Endothelial cell of umbilical vein (primary cell): ENCODE data around the gene SPATA32. TPM values are rescaled to one million over a fixed set of nuclear protein-coding genes. Genes with fewer than 3 reads are reported as not detected.

ENCODE experiments used
- BruUV-seq: library from RNA; stranded (reverse); fragments of 400-500 nt; replicated peaks from 2 replicates; lab custom pipeline; 2021; lab: Mats Ljungman, UMichigan
- CTCF ChIA-PET: fragments of 300-600, 350-600 bp; sonication (Branson Sonifier 250); formaldehyde crosslinking; loops from one replicate; lab custom pipeline; 2021; ENCODE audit warnings: antibody characterized with exemption, inconsistent platforms; lab: Charles Lee
- POLR2A ChIA-PET: fragments of 300-600, 350-600 bp; sonication (Branson Sonifier 250); formaldehyde crosslinking; loops from one replicate; lab custom pipeline; 2021; ENCODE audit warnings: antibody characterized with exemption, inconsistent platforms; lab: Charles Lee
- DNase-seq: peaks from one replicate; pipeline ENCODE4 v3.0.0-alpha.2; 2011; ENCODE audit warnings: low read depth, low spot score
- FAIRE-seq: peaks from 2 replicates; lab custom pipeline; 2011; peaks lifted over from hg19 to GRCh38; lab: Jason Lieb, UNC
- H2AFZ ChIP-seq: 2 replicates; pipeline ENCODE4 v1.6.0; 2012; ENCODE audit warnings: low read depth, low read length, control low read depth, inconsistent platforms
- H3K27ac ChIP-seq: 2 replicates; pipeline ENCODE4 v1.5.1; 2011; ENCODE audit warnings: low read depth, mild to moderate bottlenecking, control low read depth, low read length, moderate library complexity; ENCODE audit not compliant: insufficient read depth
- H3K27me3 ChIP-seq, 2 experiments: 2 replicates each; pipeline versions ENCODE4 v1.6.0 to v1.6.1; 2011; ENCODE audit warnings: low read length in 2 of 2, mixed read lengths in 1 of 2; ENCODE audit not compliant: control insufficient read depth in 2 of 2, insufficient read depth in 2 of 2
- H3K36me3 ChIP-seq, 2 experiments: 2 replicates in 1 of 2; 3 replicates in 1 of 2; pipeline ENCODE4 v1.5.1; 2011; ENCODE audit warnings: low read length in 2 of 2, mild to moderate bottlenecking in 1 of 2, moderate library complexity in 1 of 2; ENCODE audit not compliant: control insufficient read depth in 2 of 2, insufficient read depth in 2 of 2; ENCODE audit errors: extremely low read depth in 1 of 2
- H3K4me1 ChIP-seq: 3 replicates; pipeline ENCODE4 v1.5.1; 2011; ENCODE audit warnings: mild to moderate bottlenecking, low read length; ENCODE audit not compliant: control insufficient read depth, insufficient read depth; ENCODE audit errors: extremely low read depth
- H3K4me2 ChIP-seq: 2 replicates; pipeline ENCODE4 v1.6.1; 2011; ENCODE audit warnings: low read length, control low read depth, mixed read lengths; ENCODE audit not compliant: insufficient read depth
- H3K4me3 ChIP-seq, 3 experiments: fragments of 200-600 bp in 1 of 3; sonication (generic), shearing (Covaris generic) in 1 of 3; replicated peaks in 1 of 3; 2 replicates each; pipeline ENCODE4 v1.5.1; 2011 to 2016; ENCODE audit warnings: control low read depth in 3 of 3, low read length in 3 of 3, mild to moderate bottlenecking in 2 of 3, inconsistent platforms in 1 of 3, low read depth in 1 of 3, moderate library complexity in 1 of 3; ENCODE audit not compliant: insufficient read depth in 1 of 3
- H3K79me2 ChIP-seq: 2 replicates; pipeline ENCODE4 v1.6.0; 2012; ENCODE audit warnings: low read length, inconsistent platforms; ENCODE audit not compliant: control insufficient read depth, insufficient read depth
- H3K9ac ChIP-seq: replicated peaks from 2 replicates; pipeline ENCODE3; 2011; ENCODE audit warnings: low read length, control low read depth; ENCODE audit not compliant: insufficient read depth; ENCODE audit errors: extremely low read depth
- H3K9me1 ChIP-seq: replicated peaks from 3 replicates; pipeline ENCODE4 v1.6.0; 2011; ENCODE audit warnings: mild to moderate bottlenecking, low read length; ENCODE audit not compliant: control insufficient read depth, insufficient read depth; ENCODE audit errors: extremely low read depth
- H3K9me3 ChIP-seq: replicated peaks from 2 replicates; pipeline ENCODE4 v1.5.1; 2012; ENCODE audit warnings: low read length, inconsistent platforms; ENCODE audit not compliant: control insufficient read depth, insufficient read depth
- H4K20me1 ChIP-seq: replicated peaks from 2 replicates; pipeline ENCODE3; 2011; ENCODE audit warnings: mild to moderate bottlenecking, low read length; ENCODE audit not compliant: control insufficient read depth, insufficient read depth; ENCODE audit errors: extremely low read depth
- CTCF ChIP-seq, 2 donors: IDR thresholded peaks; 1 replicate in 1 of 2; 2 replicates in 1 of 2; pipeline ENCODE4 v1.5.1; 2011; ENCODE audit warnings: low read length in 2 of 2, mild to moderate bottlenecking in 2 of 2, moderate library complexity in 2 of 2, control low read depth in 1 of 2, inconsistent platforms in 1 of 2, low read depth in 1 of 2; ENCODE audit not compliant: insufficient read depth in 1 of 2; ENCODE audit errors: extremely low read depth in 1 of 2
- EZH2 ChIP-seq: IDR thresholded peaks from 2 replicates; pipeline ENCODE4 v1.6.1; 2012; ENCODE audit warnings: borderline replicate concordance, low read depth, mild to moderate bottlenecking, moderate library complexity, low read length, inconsistent platforms; ENCODE audit not compliant: severe bottlenecking
- FOS ChIP-seq: IDR thresholded peaks from 2 replicates; pipeline ENCODE4 v1.6.1; 2011; ENCODE audit warnings: mild to moderate bottlenecking, low read length, moderate library complexity, borderline replicate concordance; ENCODE audit not compliant: insufficient read depth
- GATA2 ChIP-seq: IDR thresholded peaks from 2 replicates; pipeline ENCODE4 v1.7.0; 2011; ENCODE audit warnings: low read depth, mild to moderate bottlenecking, moderate library complexity, mixed read lengths, low read length; ENCODE audit not compliant: insufficient read length, insufficient read depth
- JUN ChIP-seq: IDR thresholded peaks from 2 replicates; pipeline ENCODE4 v1.6.1; 2011; ENCODE audit warnings: borderline replicate concordance, low read depth; ENCODE audit not compliant: insufficient read length, insufficient read depth
- MAX ChIP-seq: IDR thresholded peaks from 2 replicates; pipeline ENCODE4 v1.6.1; 2011; ENCODE audit not compliant: insufficient read depth, insufficient read length
- MYC ChIP-seq: IDR thresholded peaks from one replicate; pipeline ENCODE4 v1.6.1; 2011; ENCODE audit warnings: mild to moderate bottlenecking, low read depth, low read length
- POLR2A ChIP-seq: IDR thresholded peaks from 2 replicates; pipeline ENCODE4 v1.6.1; 2012; ENCODE audit warnings: low read depth, mild to moderate bottlenecking, control low read depth, low read length
- POLR2AphosphoS5 ChIP-seq: IDR thresholded peaks from 2 replicates; pipeline ENCODE4 v1.6.1; 2012; ENCODE audit warnings: low read depth, mild to moderate bottlenecking, control low read depth, low read length, moderate library complexity; ENCODE audit not compliant: insufficient read depth
- dilution Hi-C: fragments of 300-500 bp; cut with MboI; formaldehyde crosslinking; loops from one replicate; pipeline ENCODE4 v1.15.0; 2019; ENCODE audit warnings: low sequenced_read_pairs; ENCODE audit not compliant: extremely low pct_ligation_motif_present
- intact Hi-C: fragments of 100-400 bp; cut with micrococcal nuclease; formaldehyde crosslinking; loops from one replicate; pipeline ENCODE4 v1.10.0; 2022
- polyA plus RNA-seq, 4 experiments: library from polyadenylated mRNA; depleted of rRNA in 3 of 4; stranded (reverse) in 3 of 4; unstranded in 1 of 4; fragments of >200 nt; gene quantifications; 2 replicates each; pipeline versions ENCODE4 v1.2.1 to v1.2.3, GENCODE V29; 2011 to 2012; ENCODE audit warnings: missing spikeins in 1 of 4
- total RNA-seq: library from RNA; stranded (reverse); gene quantifications from 2 replicates; pipeline ENCODE4 v1.2.3, GENCODE V29; 2021

The SPATA32 gene
- total and polyA plus RNA-seq, 2 donors (not counting 3 experiments of a cell fraction or from before 2014, with no cell fraction given), result not detected

GRCh38 chr17:45243750-45244149 lies 18.1 kb downstream of the SPATA32 start:
- H3K36me3 ChIP-seq, result no peaks in the 10 kb centered on the region
- POLR2A ChIA-PET, result no interaction called here
- no peak for TF ChIP-seq GATA2
- no peak for TF ChIP-seq CTCF (IDR thresholded peaks at IDR 0.05; ENCODE audit: extremely low read depth in 1 of 2, insufficient read depth in 1 of 2, low read depth in 1 of 2, low read length in 2 of 2)
- TF ChIP-seq MAX, result no peak
- no peak for TF ChIP-seq MYC
- TF ChIP-seq POLR2AphosphoS5, result no peak
- no peak for TF ChIP-seq EZH2
- no peak for TF ChIP-seq POLR2A
- no peak for TF ChIP-seq JUN
- TF ChIP-seq FOS, result no peak
- BruUV-seq, result no TSS peak
- no peak overlapping the region for H2AFZ ChIP-seq
- intact Hi-C loops, result no loop called here
- H3K27ac ChIP-seq, result no peak overlapping the region
- no peaks in the 10 kb centered on the region for H3K9me1 ChIP-seq
- dilution Hi-C loops, result no loop called here
- DNase-seq (no peak), FAIRE-seq (no peak)
- H3K9ac ChIP-seq, result no peak overlapping the region
- H4K20me1 ChIP-seq, result no peaks in the 10 kb centered on the region
- no peak overlapping the region for H3K4me3 ChIP-seq
- H3K4me2 ChIP-seq, result no peak overlapping the region
- no peaks in the 10 kb centered on the region for H3K9me3 ChIP-seq
- peaks cover 12 to 14% of the 10 kb centered on the region in 2 experiments for H3K27me3 ChIP-seq
- peaks cover 8% of the 10 kb centered on the region for H3K4me1 ChIP-seq
- CTCF ChIA-PET, result interaction anchor here (0.8 to 1.6 kb wide), 6 partner anchors 8 to 142 kb away, joined by 3 to 5 read pairs (median 3); partner anchors contain the start of gene ACBD4
- no peaks in the 10 kb centered on the region for H3K79me2 ChIP-seq
